ENCODE results near the gene TRAPPC10.

The TRAPPC10 gene

DNA sequence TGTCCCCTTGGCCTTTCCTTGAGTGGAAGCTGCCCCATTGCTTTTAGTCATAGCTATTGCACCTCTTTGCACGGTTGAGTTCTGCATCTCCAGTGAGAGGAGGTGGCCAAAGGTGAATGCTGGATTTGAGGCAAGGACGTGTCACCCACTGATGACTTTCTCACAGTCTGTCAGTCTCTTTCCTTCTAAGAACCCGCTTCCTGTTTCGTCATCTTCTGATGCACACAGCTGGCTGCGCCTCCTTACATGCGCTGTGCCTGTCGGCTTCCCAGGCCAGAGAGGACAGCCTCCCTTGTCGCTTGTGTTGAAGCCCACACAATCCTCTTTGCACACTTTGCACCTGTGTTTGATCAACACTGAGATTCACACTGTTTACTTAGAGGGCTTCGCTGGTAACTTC lies 53.3 kb downstream of the TRAPPC10 start:
- H3K27me3 ChIP-seq (ENCODE audit: control insufficient read depth, insufficient read depth, low read length) = no peaks in the 10 kb centered on the region
- H3K9me3 ChIP-seq (ENCODE audit: control insufficient read depth, low read length) = no peaks in the 10 kb centered on the region
- H3K4me3 ChIP-seq (ENCODE audit: low read length) = no peak overlapping the region
- peaks cover 5% of the 10 kb centered on the region for H3K4me1 ChIP-seq (ENCODE audit: control insufficient read depth, insufficient read depth, low read length)
- H3K36me3 ChIP-seq (ENCODE audit: control insufficient read depth, insufficient read depth, low read length) = peaks cover 26% of the 10 kb centered on the region
- no peak overlapping the region for H3K9ac ChIP-seq (ENCODE audit: low read length)

DNA sequence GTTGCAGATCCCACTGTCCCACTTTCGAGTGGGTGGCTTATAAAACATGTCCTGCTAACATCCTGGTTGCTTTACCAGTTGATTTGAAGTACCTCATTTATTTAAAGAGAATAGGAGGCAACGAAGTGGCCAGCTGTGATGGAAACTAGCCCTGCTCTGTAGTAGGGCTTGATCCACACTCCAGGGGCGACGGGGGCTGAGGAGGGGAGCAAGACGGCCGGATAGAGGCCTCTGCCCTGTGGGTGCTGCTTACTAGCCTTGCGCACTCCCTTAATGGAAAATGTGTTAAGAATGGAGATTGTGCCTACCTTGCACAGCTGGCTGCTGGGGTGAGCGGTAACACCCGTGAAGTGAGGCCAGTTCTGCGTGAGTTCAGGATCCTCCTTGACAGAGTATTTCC lies 54.0 kb downstream of the TRAPPC10 start:
- Histone ChIP-seq H3K9ac (ENCODE audit: low read length) (no peak overlapping the region), H3K9me3 (ENCODE audit: control insufficient read depth, low read length) (no peaks in the 10 kb centered on the region), H3K4me1 (ENCODE audit: control insufficient read depth, insufficient read depth, low read length) (peaks cover 5% of the 10 kb centered on the region), H3K36me3 (ENCODE audit: control insufficient read depth, insufficient read depth, low read length) (peaks cover 26% of the 10 kb centered on the region), H3K27me3 (ENCODE audit: control insufficient read depth, insufficient read depth, low read length) (no peaks in the 10 kb centered on the region), H3K4me3 (ENCODE audit: low read length) (no peak overlapping the region)

GRCh38 chr21:44067011-44067839 lies 55.1 kb downstream of the TRAPPC10 start:
- Histone ChIP-seq H3K9me3 (ENCODE audit: control insufficient read depth, low read length) (no peaks in the 10 kb centered on the region), H3K9ac (ENCODE audit: low read length) (no peak overlapping the region), H3K36me3 (ENCODE audit: control insufficient read depth, insufficient read depth, low read length) (peaks cover 26% of the 10 kb centered on the region), H3K27me3 (ENCODE audit: control insufficient read depth, insufficient read depth, low read length) (no peaks in the 10 kb centered on the region), H3K4me1 (ENCODE audit: control insufficient read depth, insufficient read depth, low read length) (peaks cover 5% of the 10 kb centered on the region), H3K4me3 (ENCODE audit: low read length) (no peak overlapping the region)

DNA sequence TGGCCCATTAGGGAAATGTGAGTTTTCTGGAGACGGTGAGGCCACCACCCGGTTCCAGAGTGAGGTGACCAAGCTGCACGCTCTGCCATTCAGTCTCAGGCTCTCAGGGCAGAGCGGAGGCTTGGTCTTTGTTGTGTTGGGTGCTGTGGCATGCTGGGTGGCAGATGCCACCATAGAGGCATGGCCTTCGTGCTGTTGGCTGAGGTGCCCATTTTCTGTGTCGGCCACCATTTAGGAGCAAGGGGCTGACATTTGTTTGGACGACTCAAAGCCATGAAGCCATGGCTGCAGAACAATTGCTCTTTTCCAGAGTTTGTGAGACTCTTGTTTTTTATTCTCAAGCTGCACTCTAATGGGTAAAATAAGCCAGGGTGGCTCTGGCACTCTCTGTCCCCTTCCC lies 58.3 kb downstream of the TRAPPC10 start:
- Histone ChIP-seq H3K4me1 (ENCODE audit: control insufficient read depth, insufficient read depth, low read length) (peaks cover 5% of the 10 kb centered on the region), H3K9ac (ENCODE audit: low read length) (no peak overlapping the region), H3K36me3 (ENCODE audit: control insufficient read depth, insufficient read depth, low read length) (peaks cover 16% of the 10 kb centered on the region), H3K27me3 (ENCODE audit: control insufficient read depth, insufficient read depth, low read length) (no peaks in the 10 kb centered on the region), H3K9me3 (ENCODE audit: control insufficient read depth, low read length) (no peaks in the 10 kb centered on the region), H3K4me3 (ENCODE audit: low read length) (no peak overlapping the region)

GRCh38 chr21:44071359-44072104 lies 59.4 kb downstream of the TRAPPC10 start:
- H3K4me1 ChIP-seq (ENCODE audit: control insufficient read depth, insufficient read depth, low read length) = peaks cover 5% of the 10 kb centered on the region
- H3K36me3 ChIP-seq (ENCODE audit: control insufficient read depth, insufficient read depth, low read length) = peaks cover 13% of the 10 kb centered on the region
- H3K9me3 ChIP-seq (ENCODE audit: control insufficient read depth, low read length) = no peaks in the 10 kb centered on the region
- no peak overlapping the region for H3K9ac ChIP-seq (ENCODE audit: low read length)
- H3K27me3 ChIP-seq (ENCODE audit: control insufficient read depth, insufficient read depth, low read length) = no peaks in the 10 kb centered on the region
- H3K4me3 ChIP-seq (ENCODE audit: low read length) = no peak overlapping the region

DNA sequence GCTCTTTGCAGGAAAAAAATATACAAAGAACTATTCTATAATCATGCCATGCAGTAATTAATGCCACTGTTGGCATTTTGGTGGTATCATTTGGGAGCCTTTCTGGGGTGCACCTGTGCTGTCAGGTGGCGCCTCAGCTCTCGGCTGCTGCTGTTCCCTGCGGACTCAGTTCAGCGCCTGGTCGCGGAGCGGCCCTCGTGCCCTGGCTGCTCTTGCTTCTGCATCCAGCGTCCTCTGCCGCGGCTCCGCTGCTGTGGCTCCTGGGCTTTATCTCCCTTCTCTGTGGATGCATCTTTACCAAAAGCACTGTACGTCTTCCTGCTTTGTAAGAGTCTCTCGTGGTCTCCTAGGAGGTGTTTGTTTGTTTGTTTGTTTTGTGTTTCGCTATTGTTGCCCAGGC lies 60.0 kb downstream of the TRAPPC10 start:
- Histone ChIP-seq H3K9me3 (ENCODE audit: control insufficient read depth, low read length) (no peaks in the 10 kb centered on the region), H3K4me3 (ENCODE audit: low read length) (no peak overlapping the region), H3K4me1 (ENCODE audit: control insufficient read depth, insufficient read depth, low read length) (peaks cover 2% of the 10 kb centered on the region), H3K27me3 (ENCODE audit: control insufficient read depth, insufficient read depth, low read length) (no peaks in the 10 kb centered on the region), H3K36me3 (ENCODE audit: control insufficient read depth, insufficient read depth, low read length) (peaks cover 8% of the 10 kb centered on the region), H3K9ac (ENCODE audit: low read length) (no peak overlapping the region)

DNA sequence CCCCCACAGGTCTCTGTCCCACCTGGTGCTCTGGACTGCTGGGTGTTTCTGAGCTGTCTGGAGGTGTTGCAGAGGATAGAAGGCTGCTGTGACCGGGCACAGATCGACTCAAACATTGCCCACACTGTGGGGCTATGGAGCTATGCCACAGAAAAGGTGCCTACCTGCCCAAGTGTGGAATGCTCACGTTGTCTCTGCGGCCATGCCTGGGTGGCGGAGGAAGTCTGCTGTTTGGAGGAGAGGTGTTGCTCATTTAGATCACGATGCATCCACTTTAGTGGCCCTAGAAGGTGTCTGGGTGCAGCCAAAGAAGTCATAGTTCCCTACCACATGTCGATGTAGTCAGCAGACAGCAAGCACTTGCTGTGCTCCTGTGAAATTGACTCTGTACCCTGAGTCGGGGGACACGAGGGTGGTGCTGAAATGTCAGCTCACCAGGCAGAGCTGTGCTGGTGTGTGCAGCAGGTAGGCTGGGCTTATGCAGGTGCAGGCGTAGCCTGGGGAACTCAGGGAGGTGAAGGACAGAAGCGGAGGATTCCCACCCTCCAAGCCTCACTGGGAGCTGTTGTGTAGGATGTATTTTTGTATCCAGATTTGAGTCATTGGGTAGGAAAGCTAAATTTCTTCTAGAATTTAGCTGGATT lies 62.3 kb downstream of the TRAPPC10 start:
- H3K9me3 ChIP-seq (ENCODE audit: control insufficient read depth, low read length) = no peaks in the 10 kb centered on the region
- H3K36me3 ChIP-seq (ENCODE audit: control insufficient read depth, insufficient read depth, low read length) = peaks cover 6% of the 10 kb centered on the region
- H3K4me1 ChIP-seq (ENCODE audit: control insufficient read depth, insufficient read depth, low read length) = no peaks in the 10 kb centered on the region
- no peak overlapping the region for H3K9ac ChIP-seq (ENCODE audit: low read length)
- H3K4me3 ChIP-seq (ENCODE audit: low read length) = no peak overlapping the region
- no peaks in the 10 kb centered on the region for H3K27me3 ChIP-seq (ENCODE audit: control insufficient read depth, insufficient read depth, low read length)

- Histone ChIP-seq H3K27me3 (ENCODE audit: control insufficient read depth, insufficient read depth, low read length) (no peaks in the 10 kb centered on the region), H3K9me3 (ENCODE audit: control insufficient read depth, low read length) (no peaks in the 10 kb centered on the region), H3K9ac (ENCODE audit: low read length) (no peak overlapping the region), H3K4me3 (ENCODE audit: low read length) (no peak overlapping the region), H3K4me1 (ENCODE audit: control insufficient read depth, insufficient read depth, low read length) (no peaks in the 10 kb centered on the region), H3K36me3 (ENCODE audit: control insufficient read depth, insufficient read depth, low read length) (peaks cover 6% of the 10 kb centered on the region)
Measured at GRCh38 chr21:44076316-44076715, 64.2 kb downstream of the TRAPPC10 start.

- H3K4me3 ChIP-seq (ENCODE audit: low read length) = no peak overlapping the region
- no peaks in the 10 kb centered on the region for H3K27me3 ChIP-seq (ENCODE audit: control insufficient read depth, insufficient read depth, low read length)
- peaks cover 5% of the 10 kb centered on the region for H3K4me1 ChIP-seq (ENCODE audit: control insufficient read depth, insufficient read depth, low read length)
- peaks cover 6% of the 10 kb centered on the region for H3K36me3 ChIP-seq (ENCODE audit: control insufficient read depth, insufficient read depth, low read length)
- no peak overlapping the region for H3K9ac ChIP-seq (ENCODE audit: low read length)
- H3K9me3 ChIP-seq (ENCODE audit: control insufficient read depth, low read length) = no peaks in the 10 kb centered on the region
Measured at GRCh38 chr21:44078411-44078981, 66.4 kb downstream of the TRAPPC10 start.

DNA sequence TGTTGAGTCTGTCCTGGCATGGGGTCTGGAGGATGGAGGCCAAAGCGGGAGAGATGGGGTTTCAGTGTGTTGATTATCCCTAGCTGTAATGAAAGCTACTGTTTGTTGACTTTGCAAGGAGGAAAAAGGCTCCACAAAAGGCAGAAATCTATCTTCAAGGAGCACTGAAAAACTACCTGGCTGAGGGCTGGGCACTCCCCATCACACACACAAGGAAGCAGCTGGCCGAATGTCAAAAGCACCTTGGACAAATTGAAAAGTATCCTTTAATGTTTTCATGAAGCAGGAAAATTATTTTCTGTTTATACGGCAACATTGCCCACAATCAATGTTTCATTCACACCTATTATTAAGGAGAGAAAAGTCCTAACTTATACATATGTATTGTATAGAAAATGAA lies 67.3 kb downstream of the TRAPPC10 start:
- H3K27me3 ChIP-seq (ENCODE audit: control insufficient read depth, insufficient read depth, low read length) = no peaks in the 10 kb centered on the region
- no peak overlapping the region for H3K9ac ChIP-seq (ENCODE audit: low read length)
- no peaks in the 10 kb centered on the region for H3K9me3 ChIP-seq (ENCODE audit: control insufficient read depth, low read length)
- peaks cover 13% of the 10 kb centered on the region for H3K4me1 ChIP-seq (ENCODE audit: control insufficient read depth, insufficient read depth, low read length)
- H3K4me3 ChIP-seq (ENCODE audit: low read length) = no peak overlapping the region
- peaks cover 2% of the 10 kb centered on the region for H3K36me3 ChIP-seq (ENCODE audit: control insufficient read depth, insufficient read depth, low read length)

- no peaks in the 10 kb centered on the region for H3K9me3 ChIP-seq (ENCODE audit: control insufficient read depth, low read length)
- H3K27me3 ChIP-seq (ENCODE audit: control insufficient read depth, insufficient read depth, low read length) = no peaks in the 10 kb centered on the region
- H3K36me3 ChIP-seq (ENCODE audit: control insufficient read depth, insufficient read depth, low read length) = no peaks in the 10 kb centered on the region
- peaks cover 15% of the 10 kb centered on the region for H3K4me1 ChIP-seq (ENCODE audit: control insufficient read depth, insufficient read depth, low read length)
- no peak overlapping the region for H3K4me3 ChIP-seq (ENCODE audit: low read length)
- no peak overlapping the region for H3K9ac ChIP-seq (ENCODE audit: low read length)
Measured at GRCh38 chr21:44079846-44080245, 67.7 kb downstream of the TRAPPC10 start.

Data from mucosa of stomach (tissue), 1 donor.